ENCODE data around the gene HMG20A.

Gene HMG20A

DNA sequence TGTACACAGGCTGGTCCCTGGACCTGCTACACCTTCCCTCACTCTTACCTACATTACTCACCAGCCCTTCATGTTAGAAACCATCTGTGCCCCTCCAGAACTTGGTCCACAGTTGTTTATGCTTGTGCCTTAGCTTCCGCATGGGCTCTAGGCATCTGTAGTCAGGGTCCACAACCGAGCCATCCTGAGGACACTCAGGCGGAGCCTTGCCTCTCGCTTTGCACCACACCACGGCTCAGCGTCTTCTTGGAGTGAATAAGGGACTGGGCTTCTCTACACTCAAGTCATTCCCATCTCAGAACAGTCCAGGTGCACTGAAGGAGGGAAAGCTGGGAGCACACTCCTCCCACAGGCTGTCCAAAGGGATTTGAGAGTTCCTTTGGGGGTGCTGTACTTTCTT lies 97.8 kb downstream of the HMG20A start:
- DNase-seq (ENCODE audit: low read depth in 3 of 3), result no peak

GRCh38 chr15:77519540-77519939 lies 98.9 kb downstream of the HMG20A start:
- DNase-seq (ENCODE audit: low read depth in 3 of 3), result no peak

- DNase-seq (ENCODE audit: low read depth in 3 of 3), result no peak
These were observed 100.5 kb downstream of the HMG20A start for GRCh38 chr15:77521206-77521605.

DNA sequence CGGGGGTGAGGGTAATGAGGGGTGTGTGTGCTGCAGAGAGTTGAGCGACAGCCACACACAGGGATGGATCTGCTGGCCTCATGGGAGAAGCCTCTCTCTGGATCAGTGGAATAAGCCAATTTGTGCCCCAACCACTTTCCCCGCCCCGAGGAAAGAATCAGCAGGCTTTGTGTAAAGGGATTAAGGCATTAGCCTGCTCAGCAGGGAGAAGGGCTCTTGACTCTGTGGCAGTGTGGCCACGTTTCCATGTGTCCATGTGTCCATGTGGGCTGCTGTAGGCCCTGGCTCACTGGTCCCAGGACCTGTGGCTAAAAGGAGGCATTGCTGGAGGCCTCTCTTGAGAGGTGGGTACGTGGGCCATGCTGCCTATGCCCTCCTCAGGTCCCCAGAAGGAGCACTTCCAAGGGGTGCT lies 104.7 kb downstream of the HMG20A start:
- DNase-seq (ENCODE audit: low read depth in 3 of 3), result no peak

DNA sequence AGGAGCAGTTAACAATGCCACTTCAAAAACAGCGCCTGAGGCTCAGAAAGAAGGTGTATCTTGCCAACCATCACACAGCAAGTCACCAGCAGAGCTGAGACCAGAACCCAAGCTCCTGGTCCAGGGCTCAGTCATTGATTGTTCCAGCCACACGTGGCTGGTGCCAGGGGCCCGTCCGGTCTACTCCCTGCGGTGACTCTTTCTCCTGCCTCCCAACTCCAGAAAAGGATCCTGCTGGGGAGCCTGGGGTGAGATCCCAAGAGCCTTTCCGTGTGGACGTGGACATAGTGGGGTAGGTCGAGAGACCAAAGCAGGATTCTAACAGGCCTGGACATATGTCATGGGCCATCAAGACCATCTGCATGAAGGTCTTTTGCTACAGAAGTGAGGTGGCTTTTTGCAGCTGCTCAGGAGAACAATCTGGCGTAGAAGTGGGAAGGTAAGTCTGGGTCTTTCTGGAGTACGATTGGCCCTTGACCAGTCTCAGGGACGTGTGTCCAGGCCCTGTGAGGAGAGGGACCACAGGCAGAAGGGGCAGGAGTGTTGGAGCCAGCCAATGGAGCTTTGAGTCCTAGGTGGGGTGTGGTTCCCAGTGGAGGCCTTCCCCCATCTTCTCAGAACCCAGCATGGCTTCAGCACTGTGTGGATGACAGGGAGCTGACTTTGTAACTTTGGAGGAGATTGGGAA lies 105.4 kb downstream of the HMG20A start:
- no peak for DNase-seq (ENCODE audit: low read depth in 3 of 3)

DNA sequence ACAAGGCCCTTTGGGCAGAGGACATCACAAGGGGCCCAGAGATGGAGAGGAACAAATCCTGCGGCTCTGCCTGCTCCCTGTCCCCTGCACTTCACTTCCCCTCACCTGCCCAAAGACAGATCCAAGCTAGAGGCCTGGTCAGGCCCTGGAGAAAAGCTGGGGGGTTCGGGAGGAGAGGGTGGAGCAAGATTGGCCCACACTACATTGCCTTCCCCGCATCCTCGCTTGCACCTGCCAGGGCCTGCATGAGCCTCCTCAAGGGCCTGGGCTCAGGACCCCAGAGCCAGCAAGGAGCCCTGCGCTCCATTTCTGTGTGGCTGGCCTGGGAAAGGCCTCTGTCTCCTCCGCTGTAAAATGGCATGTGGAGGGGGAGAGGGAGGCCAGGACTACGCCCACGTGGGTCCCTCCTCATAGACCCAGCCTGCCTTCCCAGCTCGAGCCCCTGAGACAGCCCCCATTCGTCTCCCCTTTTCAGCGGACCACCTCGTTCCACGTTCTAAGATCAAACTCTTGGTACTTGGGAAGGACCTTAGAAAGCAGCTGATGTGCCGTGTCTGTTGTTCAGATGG lies 106.0 kb downstream of the HMG20A start:
- DNase-seq (ENCODE audit: low read depth in 3 of 3), result no peak

- DNase-seq (ENCODE audit: low read depth in 3 of 3), result no peak
These were observed 106.6 kb downstream of the HMG20A start for GRCh38 chr15:77527164-77527778.

DNA sequence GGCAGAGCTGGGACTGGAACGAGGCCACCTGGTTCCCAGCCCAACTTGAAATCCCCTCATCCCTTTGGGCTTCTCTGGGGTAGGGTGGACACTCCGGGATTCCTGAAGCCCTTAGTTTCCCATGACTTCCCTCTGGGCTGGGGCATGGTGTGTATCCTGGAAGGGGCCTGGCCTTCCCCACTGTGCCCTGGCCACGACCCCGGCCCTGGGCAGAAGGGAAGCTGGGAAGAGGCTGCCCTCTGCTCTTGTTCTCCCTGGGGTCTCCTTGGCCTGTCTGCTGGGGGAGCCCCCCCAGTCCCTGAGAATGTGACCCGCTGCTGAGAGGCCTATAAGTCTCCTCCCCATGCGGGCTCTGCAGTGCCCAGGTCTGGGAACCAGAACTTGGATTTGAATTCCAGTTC lies 107.1 kb downstream of the HMG20A start:
- DNase-seq (ENCODE audit: low read depth in 3 of 3), result no peak

- no peak for DNase-seq (ENCODE audit: low read depth in 3 of 3)
These were observed 107.7 kb downstream of the HMG20A start for GRCh38 chr15:77528290-77528967.

GRCh38 chr15:77528968-77529319 lies 108.3 kb downstream of the HMG20A start:
- no peak for DNase-seq (ENCODE audit: low read depth in 3 of 3)

DNA sequence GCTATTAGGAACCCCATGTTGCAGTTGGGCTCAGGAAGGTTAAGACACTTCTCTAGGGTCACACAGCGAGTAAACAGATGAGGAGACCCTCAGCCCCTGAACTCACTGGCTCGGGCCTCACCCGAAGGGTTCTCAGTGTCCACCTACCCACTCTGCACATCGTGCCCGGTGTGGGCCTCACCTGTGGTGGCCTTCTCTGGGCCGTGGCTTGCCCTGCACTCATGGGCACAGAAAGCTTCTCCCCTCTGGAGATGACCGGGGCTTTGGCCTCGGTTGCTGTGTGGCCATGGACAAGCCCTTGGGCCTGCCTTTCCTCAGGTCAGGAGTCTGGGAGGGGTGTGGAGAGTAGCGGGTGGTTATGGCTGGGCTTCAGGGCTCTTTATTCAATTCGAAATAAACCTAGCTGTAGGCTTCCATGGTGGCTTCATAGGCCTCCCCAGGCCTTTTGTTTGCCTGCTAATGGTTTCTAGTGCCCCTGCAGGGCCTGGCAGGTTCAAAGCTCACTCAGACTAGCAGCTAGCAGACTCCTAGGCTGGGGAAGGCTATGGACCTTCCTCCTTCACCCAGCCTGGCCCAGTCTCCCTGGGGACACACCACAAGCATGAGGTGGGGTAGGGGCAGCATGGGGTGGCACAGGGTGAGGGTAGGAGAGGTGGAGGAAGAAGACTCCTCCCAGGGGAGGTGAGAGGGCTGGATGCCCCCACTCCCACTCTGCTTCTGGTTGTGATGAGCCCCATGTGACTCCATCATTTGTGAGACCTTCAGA lies 108.9 kb downstream of the HMG20A start:
- DNase-seq (ENCODE audit: low read depth in 3 of 3), result no peak

GRCh38 chr15:77530576-77530975 lies 109.9 kb downstream of the HMG20A start:
- DNase-seq (ENCODE audit: low read depth in 3 of 3), result no peak

- DNase-seq (ENCODE audit: low read depth in 3 of 3), result no peak
These were observed 110.7 kb downstream of the HMG20A start for GRCh38 chr15:77531191-77532000.

GRCh38 chr15:77532067-77532710 lies 111.5 kb downstream of the HMG20A start:
- DNase-seq (ENCODE audit: low read depth in 3 of 3), result no peak

GRCh38 chr15:77532846-77533245 lies 112.2 kb downstream of the HMG20A start:
- no peak for DNase-seq (ENCODE audit: low read depth in 3 of 3)

GRCh38 chr15:77533578-77534430 lies 113.1 kb downstream of the HMG20A start:
- DNase-seq (ENCODE audit: low read depth in 3 of 3), result no peak
